NT2/D1 (cell line): ENCODE results near the gene CIDEB.

Experiments used
- SUZ12 ChIP-seq: IDR thresholded peaks from 2 replicates; pipeline ENCODE4 v1.6.1; 2011; ENCODE audit not compliant: insufficient read length, insufficient read depth; ENCODE audit errors: extremely low read depth
- ZNF274 ChIP-seq: IDR thresholded peaks from 2 replicates; pipeline ENCODE4 v1.6.1; 2011; ENCODE audit warnings: mild to moderate bottlenecking, low read depth, low read length

DNA sequence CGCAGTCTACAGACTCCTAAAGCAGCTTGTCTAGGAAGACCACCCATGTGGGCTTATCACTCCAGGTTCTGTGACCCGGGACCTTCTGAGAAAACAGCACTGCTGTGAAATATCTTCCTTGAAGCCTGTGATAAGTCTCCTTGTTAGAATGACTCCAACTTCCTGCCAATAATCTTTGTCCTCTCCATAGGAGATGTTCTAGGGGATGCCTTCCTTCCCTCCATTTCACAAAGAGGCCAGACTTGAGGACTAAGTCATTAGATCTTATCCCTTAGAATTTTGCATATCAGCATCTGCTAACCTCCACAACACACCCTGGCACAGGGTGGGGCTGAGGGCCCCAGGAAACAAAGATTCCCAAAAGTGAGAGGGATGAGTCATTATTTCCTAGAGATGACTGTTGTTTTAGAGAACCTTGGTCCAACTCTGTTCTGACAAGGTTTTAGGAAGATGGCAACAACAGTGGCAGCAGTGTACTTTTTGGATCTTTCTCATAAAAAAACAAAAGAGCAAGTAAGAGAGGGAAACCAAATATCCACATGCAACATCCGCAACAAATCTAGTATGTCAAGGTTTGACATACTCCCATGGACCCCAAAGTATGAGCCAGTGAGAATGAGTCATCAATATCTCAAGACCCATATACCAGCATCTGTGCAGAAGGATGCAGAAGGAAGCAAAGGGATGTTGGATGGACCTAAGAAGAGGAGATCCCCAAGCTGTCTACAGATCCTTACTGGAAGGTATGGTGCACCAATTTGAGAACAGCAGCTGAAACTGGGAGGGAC is 9.6 kb upstream of the CIDEB start:
- no peak for TF ChIP-seq ZNF274
- TF ChIP-seq SUZ12 = no peak
